ENCODE measurements around the gene RALGPS2.

The RALGPS2 gene

DNA sequence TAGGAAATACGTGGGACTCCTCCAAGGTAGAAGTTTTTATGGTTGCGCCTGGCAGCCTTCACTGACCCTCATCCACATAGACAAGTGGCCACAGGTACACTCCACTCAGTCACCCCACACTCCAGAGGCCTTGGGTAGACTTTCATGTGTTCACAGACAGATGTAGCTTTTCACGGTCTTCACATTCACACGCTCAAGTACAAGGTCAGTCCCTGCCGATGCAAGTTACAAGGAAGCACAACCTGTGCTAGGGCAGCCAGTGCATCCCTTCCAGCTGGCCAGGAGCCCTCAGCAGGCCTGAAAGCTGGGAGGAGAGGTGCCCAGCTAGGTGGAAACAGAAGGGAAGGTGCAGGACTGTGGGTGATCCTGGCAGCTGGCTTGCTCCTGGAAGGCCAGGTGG is 245.1 kb downstream of the RALGPS2 start (continued):
- TF ChIP-seq CSRNP3 (CRISPR knock-in tag; IDR thresholded peaks at IDR 0.05), result no peak
